Kidney (tissue), 14 donors: ENCODE data around the gene GPR18. TPM values are rescaled to one million over a fixed set of nuclear protein-coding genes. Genes with fewer than 3 reads are reported as not detected.

Source experiments
- DNase-seq, 5 donors: peaks; one replicate each; pipeline ENCODE4 v3.0.0-alpha.2; 2013 to 2020
- FAIRE-seq: peaks from 2 replicates; lab custom pipeline; 2012; peaks lifted over from hg19 to GRCh38; lab: Jason Lieb, UNC
- H3K27ac ChIP-seq, 2 donors: one replicate each; pipeline ENCODE4 v1.7.0; 2013; ENCODE audit warnings: low read depth in 2 of 2, low read length in 2 of 2, inconsistent platforms in 1 of 2
- H3K27me3 ChIP-seq: one replicate; pipeline ENCODE4 v1.7.1; 2013; ENCODE audit warnings: low read length, inconsistent platforms; ENCODE audit not compliant: control insufficient read depth, insufficient read depth
- H3K36me3 ChIP-seq, 3 donors: one replicate each; pipeline versions ENCODE4 v1.7.0 to v1.7.1; 2013; ENCODE audit warnings: low read length in 3 of 3, control low read depth in 1 of 3, inconsistent platforms in 1 of 3; ENCODE audit not compliant: insufficient read depth in 3 of 3, control insufficient read depth in 2 of 3
- H3K4me1 ChIP-seq, 3 donors: one replicate each; pipeline versions ENCODE4 v1.7.0 to v1.7.1; 2013; ENCODE audit warnings: low read length in 3 of 3, inconsistent platforms in 1 of 3, low read depth in 1 of 3; ENCODE audit not compliant: control insufficient read depth in 2 of 3, insufficient read depth in 2 of 3
- H3K4me3 ChIP-seq, 3 donors: one replicate each; pipeline versions ENCODE4 v1.7.0 to v1.8.1; 2013; ENCODE audit warnings: low read length in 3 of 3, control low read depth in 1 of 3, inconsistent platforms in 1 of 3
- H3K9ac ChIP-seq, 3 donors: one replicate each; pipeline versions ENCODE4 v1.7.0 to v1.7.1; 2013; ENCODE audit warnings: low read length in 3 of 3, control low read depth in 1 of 3, inconsistent platforms in 1 of 3
- H3K9me3 ChIP-seq, 3 donors: one replicate each; pipeline versions ENCODE4 v1.7.0 to v1.7.1; 2013; ENCODE audit warnings: low read length in 3 of 3, control low read depth in 1 of 3, inconsistent platforms in 1 of 3; ENCODE audit not compliant: control insufficient read depth in 2 of 3, insufficient read depth in 1 of 3
- CTCF ChIP-seq: IDR thresholded peaks from 3 replicates; pipeline ENCODE4 v1.5.1; 2012; ENCODE audit warnings: mild to moderate bottlenecking, moderate library complexity, borderline replicate concordance; ENCODE audit not compliant: insufficient read depth; ENCODE audit errors: extremely low read depth
- intact Hi-C: fragments of 100-400 bp; cut with DNase I; formaldehyde crosslinking; loops from one replicate; pipeline ENCODE4 v1.11.1; 2022
- polyA plus RNA-seq: library from polyadenylated mRNA; stranded (reverse); fragments of 350-450 nt; fragmentation: Illumina TruSeq; extraction: RNeasy Lipid Tissue Mini Kit (QIAGEN cat#74804); gene quantifications from one replicate; pipeline ENCODE4 v1.2.3, GENCODE V29; 2014; ENCODE audit warnings: low read depth, low replicate concordance; ENCODE audit not compliant: insufficient read depth
- total RNA-seq: library from RNA; stranded (reverse); fragmentation: NEBNext Ultra II Directional; extraction: Animal tissue kit (Norgen Biotek cat#: 25700); gene quantifications from one replicate; pipeline ENCODE4 v1.2.1, GENCODE V29; 2021
- donor health status: control.
- donor health status: control.
- donor health status: control.
- donor health status: control.
- donor health status: control.
- donor health status: DM: yes; HTN: yes; CAD: no.
- donor health status: Normal renal cell carcinoma (clear cell type).

GPR18 gene
- total and polyA plus RNA-seq, 2 donors from 2014 or later = 0.88 TPM; not detected in 1

GRCh38 chr13:99295488-99296252 is 37.5 kb upstream of the GPR18 start:
- Histone ChIP-seq H3K36me3 (no peaks in the 10 kb centered on the region), H3K27ac (no peak overlapping the region), H3K9ac (no peak overlapping the region), H3K9me3 (no peaks in the 10 kb centered on the region), H3K4me3 (no peak overlapping the region), H3K27me3 (no peaks in the 10 kb centered on the region), H3K4me1 (no peaks in the 10 kb centered on the region)
- no peak for FAIRE-seq
- intact Hi-C loops = no loop called here
- no peak for DNase-seq
- TF ChIP-seq CTCF = no peak

GRCh38 chr13:99294958-99295357 is 36.8 kb upstream of the GPR18 start:
- Histone ChIP-seq H3K27ac (no peak overlapping the region), H3K4me1 (no peaks in the 10 kb centered on the region), H3K9ac (no peak overlapping the region), H3K4me3 (no peak overlapping the region), H3K36me3 (no peaks in the 10 kb centered on the region), H3K27me3 (no peaks in the 10 kb centered on the region), H3K9me3 (no peaks in the 10 kb centered on the region)
- intact Hi-C loops = no loop called here
- TF ChIP-seq CTCF = no peak
- no peak for FAIRE-seq
- DNase-seq = no peak

GRCh38 chr13:99294198-99294597 is 36.0 kb upstream of the GPR18 start:
- FAIRE-seq = no peak
- intact Hi-C loops = no loop called here

More at GRCh38 chr13:99294198-99294597, 36.0 kb upstream of the GPR18 start:
- DNase-seq = no peak
- Histone ChIP-seq H3K4me3 (no peak overlapping the region), H3K4me1 (no peaks in the 10 kb centered on the region), H3K27ac (no peak overlapping the region), H3K9me3 (no peaks in the 10 kb centered on the region), H3K9ac (no peak overlapping the region), H3K27me3 (no peaks in the 10 kb centered on the region), H3K36me3 (no peaks in the 10 kb centered on the region)
- TF ChIP-seq CTCF = no peak
